ENCODE results near the gene CTNNA2.
A peak's percentile ranks its signal among the peaks of the same experiment; 100 is the strongest.

The CTNNA2 gene

DNA sequence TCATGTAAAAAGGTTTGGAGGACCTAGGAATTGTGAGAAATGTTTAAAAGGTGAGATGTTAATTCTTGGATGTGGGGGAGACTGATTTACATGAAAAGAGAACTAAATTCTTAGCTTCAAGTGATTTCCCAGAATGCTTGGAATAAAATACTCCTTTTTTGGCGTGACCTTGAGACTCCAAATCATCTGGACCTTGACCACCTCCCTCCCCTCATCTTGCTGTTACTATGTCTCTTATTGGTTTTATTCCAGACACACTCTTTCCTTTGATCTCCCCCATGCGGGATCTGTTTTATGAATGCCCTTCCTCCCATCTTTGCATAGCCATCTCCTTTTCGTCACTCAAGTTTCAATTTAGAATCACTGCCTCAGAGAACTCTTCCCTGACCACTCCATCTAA, 811.7 kb downstream of the CTNNA2 start:
- no peak for DNase-seq
- no peak overlapping the region for H4K91ac ChIP-seq (ENCODE audit: low read depth, low read length)
- no peak overlapping the region for H2BK120ac ChIP-seq (ENCODE audit: insufficient read depth, low read length, poor library complexity)
- H3K9ac ChIP-seq (ENCODE audit: low read length) = no peak overlapping the region
- no peak overlapping the region for H3K4me3 ChIP-seq (ENCODE audit: low read depth, low read length)
- H2AFZ ChIP-seq (ENCODE audit: insufficient read depth, low read length, poor library complexity) = no peak overlapping the region
- WGBS (ENCODE audit: extremely low coverage, insufficient coverage, insufficient read length) = no CpG with 5 or more reads among the region's 3 CpGs
- no peak overlapping the region for H4K8ac ChIP-seq (ENCODE audit: low read depth, low read length)
- H3K4me1 ChIP-seq (ENCODE audit: control insufficient read depth in 1 of 2, insufficient read depth in 2 of 2, low read length in 2 of 2) = peaks cover 0 to 3% of the 10 kb centered on the region in 2 experiments
- H3K79me1 ChIP-seq (ENCODE audit: low read length) = no peaks in the 10 kb centered on the region
- H3K27ac ChIP-seq (ENCODE audit: low read depth, low read length) = no peak overlapping the region
- no peaks in the 10 kb centered on the region for H3K27me3 ChIP-seq (ENCODE audit: insufficient read depth, low read length)
- no peak overlapping the region for H3K14ac ChIP-seq (ENCODE audit: low read length)
- no peak overlapping the region for H3K4ac ChIP-seq (ENCODE audit: low read depth, low read length)
- no peaks in the 10 kb centered on the region for H3K36me3 ChIP-seq (ENCODE audit: control insufficient read depth in 1 of 2, insufficient read depth in 2 of 2, low read length in 2 of 2)
- H3K23ac ChIP-seq (ENCODE audit: low read length) = no peak overlapping the region
- H4K12ac ChIP-seq (ENCODE audit: low read depth, low read length) = no peak overlapping the region
- no peak overlapping the region for H3K18ac ChIP-seq (ENCODE audit: low read length)
- no peak overlapping the region for H2BK12ac ChIP-seq (ENCODE audit: low read length)
- H3K4me2 ChIP-seq (ENCODE audit: low read length) = no peak overlapping the region
- H3K9me3 ChIP-seq (ENCODE audit: insufficient read depth, low read depth, low read length) = no peaks in the 10 kb centered on the region
- no peaks in the 10 kb centered on the region for H3K79me2 ChIP-seq (ENCODE audit: control insufficient read depth, insufficient read depth, low read length, poor library complexity)
- no peak overlapping the region for H2AK5ac ChIP-seq (ENCODE audit: low read length)
- no peak overlapping the region for H2BK5ac ChIP-seq (ENCODE audit: low read depth, low read length, poor library complexity)

DNA sequence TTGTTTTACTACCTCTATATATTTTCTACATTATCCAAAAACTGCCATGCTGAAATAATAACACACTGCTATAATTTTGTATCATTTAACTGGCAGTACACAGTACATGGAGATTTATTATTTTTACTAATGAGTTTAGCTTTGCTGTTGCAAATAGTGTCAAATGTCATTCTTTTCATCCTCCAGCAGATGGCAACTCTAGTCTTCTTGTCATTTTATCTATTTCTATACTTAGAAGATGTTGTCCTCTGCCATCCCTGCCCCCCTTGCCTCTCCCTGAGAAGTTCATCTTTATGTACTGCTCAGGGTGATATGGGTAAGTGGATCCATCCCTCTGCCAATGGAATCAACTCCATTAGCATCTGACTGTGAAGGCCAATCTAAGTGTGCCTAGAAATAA, 813.4 kb downstream of the CTNNA2 start:
- Histone ChIP-seq H2AK5ac (ENCODE audit: low read length) (no peak overlapping the region), H2BK120ac (ENCODE audit: insufficient read depth, low read length, poor library complexity) (no peak overlapping the region), H3K4me2 (ENCODE audit: low read length) (no peak overlapping the region), H3K36me3 (ENCODE audit: control insufficient read depth in 1 of 2, insufficient read depth in 2 of 2, low read length in 2 of 2) (no peaks in the 10 kb centered on the region), H3K18ac (ENCODE audit: low read length) (no peak overlapping the region), H3K9ac (ENCODE audit: low read length) (no peak overlapping the region), H3K4me1 (ENCODE audit: control insufficient read depth in 1 of 2, insufficient read depth in 2 of 2, low read length in 2 of 2) (peaks cover 0 to 3% of the 10 kb centered on the region in 2 experiments), H2AFZ (ENCODE audit: insufficient read depth, low read length, poor library complexity) (no peak overlapping the region), H3K79me2 (ENCODE audit: control insufficient read depth, insufficient read depth, low read length, poor library complexity) (no peaks in the 10 kb centered on the region), H3K79me1 (ENCODE audit: low read length) (no peaks in the 10 kb centered on the region), H4K12ac (ENCODE audit: low read depth, low read length) (no peak overlapping the region), H2BK12ac (ENCODE audit: low read length) (no peak overlapping the region), H4K91ac (ENCODE audit: low read depth, low read length) (no peak overlapping the region), H3K27me3 (ENCODE audit: insufficient read depth, low read length) (no peaks in the 10 kb centered on the region), H3K4ac (ENCODE audit: low read depth, low read length) (no peak overlapping the region), H3K4me3 (ENCODE audit: low read depth, low read length) (no peak overlapping the region), H3K23ac (ENCODE audit: low read length) (no peak overlapping the region), H3K9me3 (ENCODE audit: insufficient read depth, low read depth, low read length) (no peaks in the 10 kb centered on the region), H4K8ac (ENCODE audit: low read depth, low read length) (no peak overlapping the region), H3K27ac (ENCODE audit: low read depth, low read length) (no peak overlapping the region), H2BK5ac (ENCODE audit: low read depth, low read length, poor library complexity) (no peak overlapping the region), H3K14ac (ENCODE audit: low read length) (no peak overlapping the region)
- DNase-seq = peak in 1 of 2 donors; percentile 33

DNA sequence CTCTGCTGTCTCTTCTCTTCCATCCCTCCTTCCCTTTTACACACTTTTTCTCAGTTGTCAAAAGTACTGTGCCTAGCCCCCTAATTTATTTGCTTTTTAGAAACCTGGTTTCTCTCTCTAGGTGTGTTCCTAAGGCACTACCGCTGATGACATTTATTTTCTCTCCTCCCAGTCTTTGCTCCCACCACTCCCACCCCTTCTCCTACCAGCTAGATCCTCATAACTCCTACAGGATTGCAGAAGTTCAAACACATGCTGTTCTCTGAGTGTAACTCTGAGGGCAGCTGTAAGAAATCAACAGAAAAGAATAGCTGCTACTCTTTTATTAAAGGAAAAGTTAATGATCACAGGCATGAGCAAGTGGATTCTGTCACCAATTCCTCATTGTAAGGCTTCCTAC, 814.0 kb downstream of the CTNNA2 start:
- H3K27me3 ChIP-seq (ENCODE audit: insufficient read depth, low read length) = no peaks in the 10 kb centered on the region
- H3K4me3 ChIP-seq (ENCODE audit: low read depth, low read length) = no peak overlapping the region
- no peak overlapping the region for H2BK12ac ChIP-seq (ENCODE audit: low read length)

DNA sequence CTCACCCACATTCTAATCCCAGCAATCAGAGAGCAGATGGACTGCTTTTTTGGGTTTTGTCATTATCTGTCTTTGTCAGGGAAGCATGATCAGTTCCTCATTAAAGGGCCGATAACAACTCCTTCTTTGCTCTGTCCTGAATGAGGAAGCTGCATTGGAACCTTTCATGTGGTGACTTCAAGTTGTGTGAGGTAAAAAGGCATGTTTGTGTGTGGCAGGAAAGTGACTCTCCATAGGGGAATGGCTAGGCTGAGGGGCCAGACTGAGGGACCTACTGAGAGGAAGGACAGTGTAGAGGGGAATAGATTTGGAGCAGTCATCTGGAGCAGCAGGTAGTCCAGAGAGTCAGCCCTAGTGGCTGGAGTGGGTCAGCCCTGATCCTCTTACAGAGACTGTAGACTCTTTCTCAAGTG, 815.3 kb downstream of the CTNNA2 start:
- no peak overlapping the region for H3K14ac ChIP-seq (ENCODE audit: low read length)
- no peak overlapping the region for H3K27ac ChIP-seq (ENCODE audit: low read depth, low read length)
- H3K79me1 ChIP-seq (ENCODE audit: low read length) = no peaks in the 10 kb centered on the region
- no CpG with 5 or more reads among the region's 1 CpG for WGBS (ENCODE audit: extremely low coverage, insufficient coverage, insufficient read length)
- H3K4me2 ChIP-seq (ENCODE audit: low read length) = no peak overlapping the region
- no peak overlapping the region for H3K23ac ChIP-seq (ENCODE audit: low read length)
- H2BK5ac ChIP-seq (ENCODE audit: low read depth, low read length, poor library complexity) = no peak overlapping the region
- no peak overlapping the region for H3K4ac ChIP-seq (ENCODE audit: low read depth, low read length)
- H2AFZ ChIP-seq (ENCODE audit: insufficient read depth, low read length, poor library complexity) = no peak overlapping the region
- H2AK5ac ChIP-seq (ENCODE audit: low read length) = no peak overlapping the region
- no peak overlapping the region for H2BK12ac ChIP-seq (ENCODE audit: low read length)
- no peak overlapping the region for H3K18ac ChIP-seq (ENCODE audit: low read length)
- H4K8ac ChIP-seq (ENCODE audit: low read depth, low read length) = no peak overlapping the region
- DNase-seq = no peak
- no peaks in the 10 kb centered on the region for H3K9me3 ChIP-seq (ENCODE audit: insufficient read depth, low read depth, low read length)
- no peak overlapping the region for H3K9ac ChIP-seq (ENCODE audit: low read length)
- H2BK120ac ChIP-seq (ENCODE audit: insufficient read depth, low read length, poor library complexity) = no peak overlapping the region
- H3K4me3 ChIP-seq (ENCODE audit: low read depth, low read length) = no peak overlapping the region
- no peaks in the 10 kb centered on the region for H3K4me1 ChIP-seq (ENCODE audit: control insufficient read depth in 1 of 2, insufficient read depth in 2 of 2, low read length in 2 of 2)
- no peak overlapping the region for H4K12ac ChIP-seq (ENCODE audit: low read depth, low read length)
- H3K27me3 ChIP-seq (ENCODE audit: insufficient read depth, low read length) = no peaks in the 10 kb centered on the region
- H4K91ac ChIP-seq (ENCODE audit: low read depth, low read length) = no peak overlapping the region
- no peaks in the 10 kb centered on the region for H3K36me3 ChIP-seq (ENCODE audit: control insufficient read depth in 1 of 2, insufficient read depth in 2 of 2, low read length in 2 of 2)
- no peaks in the 10 kb centered on the region for H3K79me2 ChIP-seq (ENCODE audit: control insufficient read depth, insufficient read depth, low read length, poor library complexity)

More for the DNA sequence above, 814.0 kb downstream of the CTNNA2 start:
- no peak overlapping the region for H2AFZ ChIP-seq (ENCODE audit: insufficient read depth, low read length, poor library complexity)
- no peaks in the 10 kb centered on the region for H3K9me3 ChIP-seq (ENCODE audit: insufficient read depth, low read depth, low read length)
- H2AK5ac ChIP-seq (ENCODE audit: low read length) = no peak overlapping the region
- H3K14ac ChIP-seq (ENCODE audit: low read length) = no peak overlapping the region
- H3K4me1 ChIP-seq (ENCODE audit: control insufficient read depth in 1 of 2, insufficient read depth in 2 of 2, low read length in 2 of 2) = peaks cover 0 to 3% of the 10 kb centered on the region in 2 experiments
- no peaks in the 10 kb centered on the region for H3K36me3 ChIP-seq (ENCODE audit: control insufficient read depth in 1 of 2, insufficient read depth in 2 of 2, low read length in 2 of 2)
- H4K8ac ChIP-seq (ENCODE audit: low read depth, low read length) = no peak overlapping the region
- no peak overlapping the region for H3K4me2 ChIP-seq (ENCODE audit: low read length)
- H2BK5ac ChIP-seq (ENCODE audit: low read depth, low read length, poor library complexity) = no peak overlapping the region
- no peak overlapping the region for H3K27ac ChIP-seq (ENCODE audit: low read depth, low read length)
- WGBS (ENCODE audit: extremely low coverage, insufficient coverage, insufficient read length) = no CpG with 5 or more reads among the region's 1 CpG
- no peaks in the 10 kb centered on the region for H3K79me2 ChIP-seq (ENCODE audit: control insufficient read depth, insufficient read depth, low read length, poor library complexity)
- H3K9ac ChIP-seq (ENCODE audit: low read length) = no peak overlapping the region
- DNase-seq = no peak
- H3K79me1 ChIP-seq (ENCODE audit: low read length) = no peaks in the 10 kb centered on the region
- H4K91ac ChIP-seq (ENCODE audit: low read depth, low read length) = no peak overlapping the region
- H2BK120ac ChIP-seq (ENCODE audit: insufficient read depth, low read length, poor library complexity) = no peak overlapping the region
- no peak overlapping the region for H4K12ac ChIP-seq (ENCODE audit: low read depth, low read length)
- H3K23ac ChIP-seq (ENCODE audit: low read length) = no peak overlapping the region
- H3K18ac ChIP-seq (ENCODE audit: low read length) = no peak overlapping the region
- no peak overlapping the region for H3K4ac ChIP-seq (ENCODE audit: low read depth, low read length)
